Endothelial cell (in vitro differentiated cells): ENCODE results near the gene LAMTOR1. TPM values are rescaled to one million over a fixed set of nuclear protein-coding genes. Genes with fewer than 3 reads are reported as not detected.

Experiments used
- DNase-seq: peaks from one replicate; pipeline ENCODE4 v3.0.0; 2021; ENCODE audit warnings: low spot score
- H3K27ac Mint-ChIP-seq: one replicate; pipeline ENCODE4 v1.8.0; 2021; ENCODE audit warnings: mixed read lengths, inconsistent platforms; ENCODE audit not compliant: unreplicated experiment
- H3K27me3 Mint-ChIP-seq: one replicate; pipeline ENCODE4 v1.8.0; 2021; ENCODE audit warnings: mild to moderate bottlenecking, moderate library complexity, mixed read lengths, inconsistent platforms; ENCODE audit not compliant: unreplicated experiment
- H3K36me3 Mint-ChIP-seq: one replicate; pipeline ENCODE4 v1.8.0; 2021; ENCODE audit warnings: mild to moderate bottlenecking, low read depth, mixed read lengths, inconsistent platforms; ENCODE audit not compliant: unreplicated experiment
- H3K4me1 Mint-ChIP-seq: one replicate; pipeline ENCODE4 v1.8.0; 2021; ENCODE audit warnings: mild to moderate bottlenecking, mixed read lengths, inconsistent platforms; ENCODE audit not compliant: unreplicated experiment
- H3K4me3 Mint-ChIP-seq: one replicate; pipeline ENCODE4 v1.8.0; 2021; ENCODE audit warnings: mild to moderate bottlenecking, mixed read lengths, inconsistent platforms; ENCODE audit not compliant: unreplicated experiment
- H3K9me3 Mint-ChIP-seq: one replicate; pipeline ENCODE4 v1.8.0; 2021; ENCODE audit warnings: mixed read lengths, inconsistent platforms; ENCODE audit not compliant: unreplicated experiment
- CTCF ChIP-seq: fragments of 200-600 bp; sonication (generic); IDR thresholded peaks from one replicate; pipeline ENCODE4 v1.5.0; 2021; ENCODE audit warnings: antibody characterized with exemption; ENCODE audit not compliant: unreplicated experiment
- total RNA-seq: library from RNA; stranded (reverse); fragmentation: NEBNext Ultra II Directional; extraction: Animal tissue kit (Norgen Biotek cat#: 25700); gene quantifications from one replicate; pipeline ENCODE4 v1.2.1, GENCODE V29; 2021; ENCODE audit not compliant: unreplicated experiment

The LAMTOR1 gene
- total RNA-seq, 1 donor from 2014 or later, result 105 TPM

- Mint-ChIP-seq H3K4me3 (peak within 1 kb of the TSS; percentile 96), H3K27me3 (peaks cover 18% of the 10 kb centered on the region), H3K36me3 (peaks cover 14% of the 10 kb centered on the region), H3K4me1 (peaks cover 7% of the 10 kb centered on the region), H3K9me3 (no peaks in the 10 kb centered on the region), H3K27ac (peak within 1 kb of the TSS; percentile 100)
- TF ChIP-seq CTCF, result no peak
- peak; percentile 89 for DNase-seq
Measured at GRCh38 chr11:72112143-72112977, 9.3 kb upstream of the LAMTOR1 start, which contains the start of gene ANAPC15. Gene ANAPC15, minus strand, starts transcription at chr11:72112695. Its CDS starts 1,419 bp downstream, at chr11:72111276.

GRCh38 chr11:72111300-72112142, 8.4 kb upstream of the LAMTOR1 start:
- TF ChIP-seq CTCF, result no peak

GRCh38 chr11:72105888-72106287, 2.8 kb upstream of the LAMTOR1 start, which contains the start of gene TOMT:
Gene TOMT, plus strand, starts transcription at chr11:72105924. Its CDS starts 28 bp downstream, at chr11:72105952.
- peak within 1 kb of the TSS; percentile 52 for H3K27ac Mint-ChIP-seq
- H3K4me3 Mint-ChIP-seq, result peak within 1 kb of the TSS; percentile 31

More at GRCh38 chr11:72111300-72112142, 8.4 kb upstream of the LAMTOR1 start:
- no peaks in the 10 kb centered on the region for H3K9me3 Mint-ChIP-seq
- H3K4me1 Mint-ChIP-seq, result peaks cover 7% of the 10 kb centered on the region
- peaks cover 19% of the 10 kb centered on the region for H3K36me3 Mint-ChIP-seq
- H3K4me3 Mint-ChIP-seq, result peak overlapping the region; percentile 96
- peak overlapping the region; percentile 100 for H3K27ac Mint-ChIP-seq
- peaks cover 20% of the 10 kb centered on the region for H3K27me3 Mint-ChIP-seq
- DNase-seq, result no peak

GRCh38 chr11:72103754-72104167, 664 bp upstream of the LAMTOR1 start:
- Mint-ChIP-seq H3K27ac (peak overlapping the region; percentile 98), H3K27me3 (peaks cover 30% of the 10 kb centered on the region), H3K9me3 (no peaks in the 10 kb centered on the region), H3K4me3 (peak overlapping the region; percentile 93), H3K4me1 (peaks cover 38% of the 10 kb centered on the region), H3K36me3 (peaks cover 22% of the 10 kb centered on the region)
- peak; percentile 63 for TF ChIP-seq CTCF
- DNase-seq, result no peak

More at GRCh38 chr11:72105888-72106287, 2.8 kb upstream of the LAMTOR1 start, which contains the start of gene TOMT:
- DNase-seq, result no peak
- Mint-ChIP-seq H3K9me3 (no peaks in the 10 kb centered on the region), H3K27me3 (peaks cover 27% of the 10 kb centered on the region), H3K36me3 (peaks cover 24% of the 10 kb centered on the region), H3K4me1 (peaks cover 28% of the 10 kb centered on the region)
- TF ChIP-seq CTCF, result no peak
